Measurements from ENCODE around the gene ABCC8. TPM values are rescaled to one million over a fixed set of nuclear protein-coding genes. Genes with fewer than 3 reads are reported as not detected.

ABCC8 gene
- total and polyA plus RNA-seq, 2 of the 8 experiments (the other 6 are each of a cell fraction or from before 2014, with no cell fraction given) = 3.7 to 4.9 TPM

- peaks cover 29 to 54% (median 44%) of the 10 kb centered on the region in 4 experiments for H3K27me3 ChIP-seq (replicated peaks in 1 of 4; ENCODE audit: control insufficient read depth in 3 of 4, extremely low read depth in 1 of 4, insufficient read depth in 3 of 4, low read length in 3 of 4)
- no peak overlapping the region for H3K18ac ChIP-seq (ENCODE audit: extremely low read depth, low read length)
- H2BK12ac ChIP-seq (ENCODE audit: low read depth, low read length) = no peak overlapping the region
- H3K23ac ChIP-seq (ENCODE audit: insufficient read length) = no peak overlapping the region
- no peaks in the 10 kb centered on the region for H3K9me3 ChIP-seq (ENCODE audit: insufficient read depth in 2 of 2, low read depth in 1 of 2, low read length in 1 of 2)
- no peak overlapping the region for H3K56ac ChIP-seq (replicated peaks; ENCODE audit: insufficient read length, low read depth, low read length)
- no peak for DNase-seq (ENCODE audit: low read depth in 1 of 2, low spot score in 2 of 2)
- H3K79me1 ChIP-seq (ENCODE audit: low read depth, low read length) = no peaks in the 10 kb centered on the region
- FAIRE-seq = no peak
- H4K20me1 ChIP-seq (replicated peaks in 1 of 2; ENCODE audit: control insufficient read depth in 1 of 2, insufficient read depth in 2 of 2, low read length in 2 of 2) = peaks cover 0 to 2% of the 10 kb centered on the region in 2 experiments
- whole genome bisulfite sequencing, 2 experiments (ENCODE audit: extremely low coverage in 1 of 2, insufficient coverage in 1 of 2, insufficient read length in 1 of 2, insufficient replicate concordance in 2 of 2, low coverage in 1 of 2, low lambda C conversion rate in 2 of 2, missing lambda C conversion rate in 1 of 2) = 25% methylated on average over 12 of the region's 12 CpGs; no CpG with 5 or more reads in 1 of the 2 experiments
- no peak overlapping the region for H2BK5ac ChIP-seq (ENCODE audit: low read depth, low read length)
- no peaks in the 10 kb centered on the region for H3K79me2 ChIP-seq (ENCODE audit: control insufficient read depth in 1 of 2, insufficient read depth in 2 of 2, low read length in 2 of 2)
- H3K23me2 ChIP-seq (ENCODE audit: low read depth, low read length) = peaks cover 15% of the 10 kb centered on the region; the same call in 1 of the 2 replicates
- H3K14ac ChIP-seq (ENCODE audit: insufficient read length) = no peak overlapping the region
- H2BK120ac ChIP-seq (replicated peaks; ENCODE audit: low read depth, low read length) = no peak overlapping the region
- TF ChIP-seq SP1 (IDR thresholded peaks at IDR 0.05; ENCODE audit: low read depth, low read length) (no peak), FOSL1 (IDR thresholded peaks at IDR 0.05; ENCODE audit: insufficient read depth, low read depth, low read length) (no peak), CTCF (IDR thresholded peaks at IDR 0.05; ENCODE audit: control extremely low read depth in 1 of 3, insufficient read depth in 1 of 3, low read depth in 1 of 3, low read length in 3 of 3) (peak in 1 of 3 experiments; percentile 11; a peak in 1 of 4 replicates), TAF7 (optimal IDR thresholded peaks at IDR 0.05; ENCODE audit: borderline replicate concordance, low read depth, low read length) (no peak), CTBP2 (IDR thresholded peaks at IDR 0.05; ENCODE audit: borderline replicate concordance, insufficient read depth, insufficient read length, low read length) (no peak)
- H4K5ac ChIP-seq (ENCODE audit: insufficient read length, low read depth, low read length) = no peak overlapping the region
- no peaks in the 10 kb centered on the region for H3K36me3 ChIP-seq (ENCODE audit: control insufficient read depth in 2 of 4, insufficient read depth in 4 of 4, low read length in 3 of 4)
- H3K27ac ChIP-seq (ENCODE audit: low read depth, low read length) = no peak overlapping the region
- H4K91ac ChIP-seq (replicated peaks; ENCODE audit: insufficient read length, low read length) = no peak overlapping the region
- H2AFZ ChIP-seq (ENCODE audit: low read length) = no peak overlapping the region
- ChIA-PET CTCF (ENCODE audit: partially characterized antibody) (interaction anchor here (0.9 to 2.6 kb wide), 3 partner anchors 14 to 168 kb away, joined by 3 to 12 read pairs (median 4); no protein-coding TSS in a partner anchor), POLR2A (ENCODE audit: partially characterized antibody) (no interaction called here)
- peak overlapping the region in 3 of 4 experiments; percentile 39 to 68 (median 47); a peak in 7 of 8 replicates for H3K4me3 ChIP-seq (ENCODE audit: extremely low read depth in 1 of 4, insufficient read depth in 2 of 4, low read depth in 3 of 4, low read length in 4 of 4)
- no peak overlapping the region for H4K8ac ChIP-seq (ENCODE audit: extremely low read depth, insufficient read depth, low read length)
- H2AK5ac ChIP-seq (ENCODE audit: low read depth, low read length) = no peak overlapping the region
- no peak overlapping the region for H3K4ac ChIP-seq (replicated peaks; ENCODE audit: insufficient read length, low read depth, low read length)
- peak overlapping the region; percentile 83 to 93 for H3K4me2 ChIP-seq (ENCODE audit: insufficient read depth in 1 of 2, low read depth in 2 of 2, low read length in 2 of 2)
- no peak overlapping the region for H2BK15ac ChIP-seq (ENCODE audit: low read length)
- no peak overlapping the region for H2BK20ac ChIP-seq (ENCODE audit: low read length)
- H3K4me1 ChIP-seq (replicated peaks in 1 of 4; ENCODE audit: control insufficient read depth in 3 of 4, insufficient read depth in 4 of 4, low read length in 3 of 4) = peaks cover 0 to 8% (median 4%) of the 10 kb centered on the region in 4 experiments; a peak in 5 of 7 replicates
- no peak overlapping the region for H3K9ac ChIP-seq (replicated peaks in 1 of 4; ENCODE audit: extremely low read depth in 1 of 4, low read depth in 3 of 4, low read length in 3 of 4)
These were observed 125.5 kb downstream of the ABCC8 start for GRCh38 chr11:17351172-17351509.
